Fibroblast of mammary gland (primary cell): ENCODE data around the gene CCDC191.

Experiments
- DNase-seq: peaks from one replicate; pipeline ENCODE4 v3.0.0-alpha.2; 2010; ENCODE audit warnings: low read depth
- H3K4me3 ChIP-seq: 2 replicates; pipeline ENCODE4 v1.5.1; 2011; ENCODE audit warnings: low read depth, mild to moderate bottlenecking, low read length, moderate library complexity; ENCODE audit not compliant: control insufficient read depth
- TF ChIP-seq, protein P1 (sequence below): conservative IDR thresholded peaks from 2 replicates; pipeline ENCODE4 v1.5.1; 2011; ENCODE audit warnings: low read depth, low read length, inconsistent platforms; ENCODE audit not compliant: control insufficient read depth, insufficient read depth

The CCDC191 gene, protein sequence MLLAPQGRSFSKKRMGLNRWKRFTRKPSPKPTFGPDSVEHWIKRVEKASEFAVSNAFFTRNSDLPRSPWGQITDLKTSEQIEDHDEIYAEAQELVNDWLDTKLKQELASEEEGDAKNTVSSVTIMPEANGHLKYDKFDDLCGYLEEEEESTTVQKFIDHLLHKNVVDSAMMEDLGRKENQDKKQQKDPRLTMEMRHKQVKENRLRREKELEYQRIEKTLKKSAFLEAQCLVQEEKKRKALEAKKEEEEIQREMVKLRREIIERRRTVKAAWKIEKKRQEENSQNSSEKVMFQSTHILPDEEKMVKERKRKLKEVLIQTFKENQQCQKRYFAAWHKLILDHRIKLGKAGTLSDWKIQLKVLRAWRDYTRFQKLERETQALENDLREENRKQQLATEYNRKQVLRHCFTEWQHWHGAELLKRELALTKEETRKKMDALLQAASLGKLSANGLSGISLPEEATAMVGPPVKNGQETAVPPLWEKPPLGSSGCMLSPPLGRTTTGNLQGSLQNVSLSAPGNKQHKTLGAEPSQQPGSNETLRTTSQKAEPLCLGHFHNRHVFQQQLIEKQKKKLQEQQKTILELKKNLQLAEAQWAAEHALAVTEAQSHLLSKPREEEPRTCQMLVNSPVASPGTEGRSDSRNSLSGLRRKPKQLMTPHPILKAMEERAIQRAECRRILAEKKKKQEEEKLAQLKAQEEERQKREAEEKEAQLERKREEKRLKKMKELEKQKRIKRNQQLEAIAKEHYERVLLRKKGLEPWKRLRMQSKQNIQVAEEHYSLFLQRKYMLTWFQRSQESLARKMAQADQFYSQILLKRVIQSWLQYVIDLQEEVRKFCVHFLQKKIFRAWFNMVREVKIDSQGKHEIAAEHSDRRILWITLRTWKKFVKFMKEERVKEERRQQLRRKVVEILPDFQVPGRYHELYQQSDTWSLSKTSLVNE

DNA sequence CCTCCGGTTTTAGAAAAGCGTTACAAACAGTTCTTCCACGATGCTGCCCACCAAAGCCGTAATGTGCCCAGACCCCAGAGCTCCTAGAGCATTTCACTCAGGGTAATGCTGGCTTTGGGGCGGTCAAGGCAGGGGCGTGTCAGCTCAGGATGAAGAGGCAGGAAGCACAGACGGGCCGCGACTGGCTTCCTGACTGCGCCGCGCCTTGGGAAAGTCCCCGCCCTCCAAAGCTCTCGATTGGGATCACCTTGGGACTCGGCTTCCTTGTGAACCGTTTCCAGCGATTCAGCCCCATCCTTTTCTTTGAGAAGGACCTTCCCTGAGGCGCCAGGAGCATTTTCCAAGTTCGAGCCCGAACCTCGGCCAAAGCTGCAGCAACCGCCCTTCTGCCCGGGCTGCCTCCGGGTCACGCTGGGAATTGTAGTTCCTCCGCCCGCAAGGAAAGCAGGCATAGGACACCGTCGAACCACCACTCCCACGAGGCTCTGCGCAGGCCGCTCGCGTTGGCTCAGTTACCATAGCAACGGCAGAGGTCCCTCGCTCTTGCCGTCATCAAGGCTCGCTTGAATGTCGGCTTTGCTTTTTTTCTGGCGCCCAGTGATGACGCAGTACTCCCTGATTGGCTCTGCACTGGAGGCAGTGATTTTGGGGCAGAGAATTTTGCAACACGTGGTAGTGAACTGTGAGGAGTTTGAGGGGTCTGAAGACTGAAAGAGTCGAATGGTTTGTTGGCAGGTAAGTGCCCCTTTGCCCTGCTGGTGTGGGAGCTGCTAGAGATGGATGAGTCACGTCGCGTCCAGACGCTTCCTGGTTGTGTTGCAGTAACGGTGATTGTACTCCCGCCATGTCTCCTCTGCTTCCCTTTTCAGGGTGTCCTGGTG is at the start of gene CCDC191, which contains the start of gene QTRT2:
Gene CCDC191, minus strand, starts transcription at position 397 of the 881 bp plus-strand sequence. Its CDS starts 60 bp downstream, at position 337.
Gene QTRT2, plus strand, starts transcription at position 608 of the 881 bp plus-strand sequence. CDS start 8,521 bp downstream, outside the sequence.
- H3K4me3 ChIP-seq, result peak within 1 kb of the TSS; percentile 97
- DNase-seq, result peak; percentile 99
- TF ChIP-seq, protein P1, sequence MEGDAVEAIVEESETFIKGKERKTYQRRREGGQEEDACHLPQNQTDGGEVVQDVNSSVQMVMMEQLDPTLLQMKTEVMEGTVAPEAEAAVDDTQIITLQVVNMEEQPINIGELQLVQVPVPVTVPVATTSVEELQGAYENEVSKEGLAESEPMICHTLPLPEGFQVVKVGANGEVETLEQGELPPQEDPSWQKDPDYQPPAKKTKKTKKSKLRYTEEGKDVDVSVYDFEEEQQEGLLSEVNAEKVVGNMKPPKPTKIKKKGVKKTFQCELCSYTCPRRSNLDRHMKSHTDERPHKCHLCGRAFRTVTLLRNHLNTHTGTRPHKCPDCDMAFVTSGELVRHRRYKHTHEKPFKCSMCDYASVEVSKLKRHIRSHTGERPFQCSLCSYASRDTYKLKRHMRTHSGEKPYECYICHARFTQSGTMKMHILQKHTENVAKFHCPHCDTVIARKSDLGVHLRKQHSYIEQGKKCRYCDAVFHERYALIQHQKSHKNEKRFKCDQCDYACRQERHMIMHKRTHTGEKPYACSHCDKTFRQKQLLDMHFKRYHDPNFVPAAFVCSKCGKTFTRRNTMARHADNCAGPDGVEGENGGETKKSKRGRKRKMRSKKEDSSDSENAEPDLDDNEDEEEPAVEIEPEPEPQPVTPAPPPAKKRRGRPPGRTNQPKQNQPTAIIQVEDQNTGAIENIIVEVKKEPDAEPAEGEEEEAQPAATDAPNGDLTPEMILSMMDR, result no peak

DNA sequence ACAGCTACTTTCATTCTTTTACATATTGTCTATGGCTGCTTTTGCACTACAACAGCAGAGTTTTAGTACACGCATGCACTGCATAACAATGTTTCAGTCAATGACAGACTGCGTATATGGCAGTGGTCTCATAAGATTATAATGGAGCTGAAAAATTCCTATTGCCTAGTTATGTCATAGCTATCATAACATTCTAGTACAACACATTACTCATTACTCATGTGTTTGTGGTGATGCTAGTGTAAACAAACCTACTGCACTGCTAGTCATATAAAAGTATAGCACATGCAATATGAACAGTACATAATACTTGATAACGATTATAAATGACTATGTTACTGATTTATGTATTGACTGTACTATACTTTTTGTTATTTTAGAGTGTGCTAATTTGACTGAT is 48.1 kb upstream of the CCDC191 start:
- H3K4me3 ChIP-seq, result no peak overlapping the region
- TF ChIP-seq, protein P1, result no peak
- DNase-seq, result no peak

DNA sequence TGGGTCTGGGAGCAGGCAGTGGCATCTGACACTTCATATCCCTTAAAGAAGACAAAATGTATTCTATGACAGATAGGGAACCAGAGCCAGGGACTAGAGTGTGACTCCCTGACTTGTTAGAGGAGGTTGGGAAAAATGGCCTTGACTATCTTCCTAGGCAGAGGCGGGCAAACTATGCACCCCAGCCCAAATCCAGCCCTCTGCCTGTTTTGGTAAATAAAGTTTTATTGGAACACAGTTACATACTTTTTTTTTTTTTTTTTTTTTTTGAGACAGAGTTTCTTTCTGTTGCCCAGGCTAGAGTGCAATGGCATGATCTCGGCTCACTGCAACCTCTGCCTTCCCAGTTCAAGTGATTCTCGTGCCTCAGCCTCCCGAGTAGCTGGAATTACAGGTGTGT is 47.5 kb upstream of the CCDC191 start:
- no peak for DNase-seq

DNA sequence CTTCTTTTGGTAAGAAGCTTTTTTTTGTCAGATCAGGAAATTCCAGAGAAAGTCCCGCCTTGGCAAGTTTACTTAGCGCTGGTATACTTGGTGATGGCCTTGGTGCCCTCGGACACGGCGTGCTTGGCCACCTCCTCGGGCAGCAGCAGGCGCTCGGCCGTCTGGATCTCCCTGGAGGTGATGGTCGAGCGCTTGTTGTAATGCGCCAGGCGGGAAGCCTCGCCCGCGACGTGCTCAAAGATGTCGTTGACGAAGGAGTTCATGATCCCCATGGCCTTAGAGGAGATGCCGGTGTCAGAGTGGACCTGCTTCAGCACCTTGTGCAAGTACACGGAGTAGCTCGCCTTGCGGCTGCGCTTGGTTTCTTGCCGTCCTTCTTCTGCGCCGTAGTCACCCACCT is 46.9 kb upstream of the CCDC191 start:
- no peak for DNase-seq
- TF ChIP-seq, protein P1, result no peak
- no peak overlapping the region for H3K4me3 ChIP-seq

More for the DNA sequence above, 47.5 kb upstream of the CCDC191 start:
- TF ChIP-seq, protein P1, result no peak
- H3K4me3 ChIP-seq, result no peak overlapping the region

DNA sequence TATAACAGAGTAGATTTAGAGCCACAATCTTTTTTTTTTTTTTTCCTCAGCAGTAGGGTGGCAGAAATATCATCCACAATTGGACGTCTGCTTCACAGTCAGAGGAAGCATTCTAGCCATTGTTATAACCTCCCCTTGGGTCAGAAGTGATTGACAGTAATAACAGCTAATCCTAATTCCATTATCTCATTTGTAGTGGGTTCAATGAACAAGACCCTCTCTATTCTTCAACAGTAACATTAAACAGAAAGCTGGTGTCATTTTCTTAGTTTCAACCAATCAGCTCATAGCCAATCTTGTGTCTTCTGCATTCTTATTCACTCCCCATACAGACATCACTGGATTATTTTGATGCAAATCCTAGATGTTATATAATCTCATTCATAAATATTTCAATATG is 44.8 kb upstream of the CCDC191 start:
- no peak overlapping the region for H3K4me3 ChIP-seq
- TF ChIP-seq, protein P1, result no peak
- DNase-seq, result no peak

DNA sequence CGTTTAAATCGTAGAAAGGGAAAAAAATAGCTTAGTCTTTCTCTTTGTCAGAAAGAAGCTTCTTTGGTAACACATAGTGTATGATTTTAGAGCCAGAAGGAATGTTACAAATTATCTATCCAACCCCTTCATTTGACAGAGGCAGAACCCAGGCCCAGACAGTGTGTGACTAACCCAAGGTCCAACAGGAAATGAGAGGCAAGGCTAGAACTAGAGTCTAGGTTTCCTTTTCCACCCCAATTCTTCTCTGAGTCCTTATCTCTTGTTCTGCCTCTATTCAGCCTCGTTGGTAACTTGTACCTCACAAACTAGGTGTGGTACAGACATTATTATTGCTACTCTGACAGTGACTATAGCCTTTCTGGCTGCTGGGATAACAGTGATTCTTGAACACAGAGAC is 39.5 kb upstream of the CCDC191 start:
- TF ChIP-seq, protein P1, result no peak
- DNase-seq, result no peak
- H3K4me3 ChIP-seq, result no peak overlapping the region
